Measurements from ENCODE around the gene MRPS34. TPM values are rescaled to one million over a fixed set of nuclear protein-coding genes. Genes with fewer than 3 reads are reported as not detected.

MRPS34 gene
- 34.4 TPM for total RNA-seq

DNA sequence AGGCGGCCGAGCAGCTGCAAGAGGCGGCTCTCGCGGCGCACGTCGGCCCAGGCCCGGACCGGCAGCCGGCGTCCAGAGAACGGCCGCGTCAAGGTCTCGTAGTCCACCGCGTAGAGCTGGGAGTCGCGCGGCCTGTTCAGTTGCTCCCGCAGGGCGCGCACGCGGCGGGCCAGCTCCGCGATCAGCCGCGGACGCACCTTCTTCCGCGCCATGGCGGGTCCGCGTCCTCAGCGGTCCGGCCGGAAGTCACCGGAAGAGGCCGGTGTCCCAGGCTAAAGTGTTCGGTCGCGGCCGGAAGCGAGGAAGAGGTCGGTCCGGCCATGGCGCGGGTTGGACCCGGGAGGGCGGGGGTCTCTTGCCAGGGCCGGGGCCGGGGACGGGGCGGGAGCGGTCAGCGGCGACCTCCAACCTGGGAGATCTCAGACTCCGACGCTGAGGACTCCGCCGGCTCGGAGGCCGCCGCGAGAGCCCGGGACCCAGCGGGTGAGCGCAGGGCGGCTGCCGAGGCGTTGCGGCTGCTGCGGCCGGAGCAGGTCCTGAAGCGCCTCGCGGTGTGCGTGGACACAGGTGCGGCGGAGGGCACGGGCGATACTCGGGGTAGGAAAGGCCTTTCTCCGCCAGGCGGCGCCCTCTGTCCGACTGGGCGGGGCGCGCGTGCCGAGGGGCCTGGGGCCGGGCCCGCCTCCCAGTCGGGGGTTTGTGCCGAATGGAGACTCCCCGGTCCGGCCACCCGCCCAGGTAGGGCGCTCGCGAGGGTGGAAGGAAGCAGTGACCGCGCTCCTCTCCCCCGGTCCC is at the start of gene MRPS34:
TSS of gene MRPS34 (minus strand) at position 227 of the 795 bp plus-strand sequence. CDS start at position 212, 15 bp downstream.

DNA sequence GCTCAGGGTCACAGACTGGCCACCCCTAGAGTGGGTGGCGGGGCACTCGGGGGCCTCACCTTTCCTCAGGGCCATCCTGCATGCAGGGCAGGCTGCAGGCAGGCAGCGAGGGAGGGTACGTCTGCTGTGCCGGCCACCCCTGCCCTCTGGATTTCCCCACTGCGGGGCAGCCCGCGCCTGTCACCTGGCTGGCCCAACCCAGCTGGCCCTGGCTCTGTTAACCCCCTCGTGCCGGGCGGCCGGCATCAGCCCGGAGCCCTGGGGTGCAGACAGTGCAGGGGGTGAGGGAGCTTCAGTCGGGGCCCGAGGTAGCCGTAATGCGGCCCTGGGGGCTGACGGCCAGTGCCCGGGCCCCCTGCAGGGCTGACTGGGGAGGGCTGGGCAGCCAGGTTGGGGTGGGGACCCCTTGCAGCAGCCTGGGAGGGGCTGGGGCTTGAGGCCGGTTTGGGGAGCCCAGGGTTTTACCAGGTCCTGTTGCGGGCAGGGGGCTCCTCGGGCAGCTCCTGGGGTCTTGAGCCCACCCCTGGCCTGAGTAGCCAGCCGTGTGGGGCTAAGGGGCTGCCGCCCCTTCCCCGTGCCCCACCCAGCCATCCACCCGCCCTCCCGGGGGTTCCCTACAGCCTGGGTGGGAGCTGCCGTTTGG is 20.8 kb upstream of the MRPS34 start, which contains the start of gene IGFALS:
TSS of gene IGFALS (minus strand) at position 128 of the 643 bp plus-strand sequence. CDS start at position 75, 53 bp downstream.

DNA sequence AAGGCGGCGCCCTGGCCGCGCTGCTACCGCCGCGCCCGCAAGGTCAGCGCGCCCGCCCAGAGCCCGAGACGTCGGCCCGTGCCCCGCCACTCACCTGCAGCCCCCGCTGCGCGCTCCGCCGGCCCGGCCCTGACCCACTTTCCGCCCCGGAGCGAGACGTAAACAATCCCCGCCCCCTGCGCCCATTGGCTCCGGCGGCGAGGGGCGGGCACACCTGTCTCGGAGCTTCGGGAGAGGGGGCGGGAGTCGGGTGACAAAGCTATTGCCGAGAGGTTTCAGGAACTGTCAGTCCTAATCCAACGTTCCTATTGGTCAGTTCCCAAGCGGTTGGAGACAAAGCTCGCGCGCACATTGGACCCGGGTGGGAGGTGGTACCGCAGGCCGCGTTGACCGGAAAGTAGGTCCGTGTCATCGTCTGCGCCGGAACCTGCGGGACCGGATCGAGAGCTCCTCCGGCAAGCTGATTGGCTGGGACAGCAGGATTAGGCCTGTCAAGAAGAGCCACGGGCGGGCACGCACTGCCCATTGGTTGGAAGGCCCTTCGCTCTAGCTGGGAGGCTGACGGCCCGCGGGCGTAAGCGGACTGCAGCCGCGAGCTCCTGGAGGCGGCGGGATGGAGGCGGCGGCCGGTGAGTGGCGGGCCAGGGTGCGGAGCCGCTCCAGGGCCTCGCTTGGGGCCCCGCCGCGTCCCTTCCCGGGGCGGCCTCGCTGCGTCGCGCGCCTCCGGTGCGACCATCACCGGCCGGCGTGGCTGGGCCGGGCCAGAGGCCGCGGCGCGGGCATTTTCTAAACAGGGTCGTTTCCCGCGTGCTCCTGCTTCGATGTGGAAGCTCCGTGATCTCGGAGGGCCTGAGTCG is 9.7 kb upstream of the MRPS34 start, which contains the start of the genes NUBP2 and SPSB3:
TSS of gene NUBP2 (plus strand) at position 553 of the 857 bp plus-strand sequence. CDS start at position 614, 61 bp downstream.
TSS of gene SPSB3 (minus strand) at position 164 of the 857 bp plus-strand sequence. CDS start 1,088 bp downstream, outside the sequence.

DNA sequence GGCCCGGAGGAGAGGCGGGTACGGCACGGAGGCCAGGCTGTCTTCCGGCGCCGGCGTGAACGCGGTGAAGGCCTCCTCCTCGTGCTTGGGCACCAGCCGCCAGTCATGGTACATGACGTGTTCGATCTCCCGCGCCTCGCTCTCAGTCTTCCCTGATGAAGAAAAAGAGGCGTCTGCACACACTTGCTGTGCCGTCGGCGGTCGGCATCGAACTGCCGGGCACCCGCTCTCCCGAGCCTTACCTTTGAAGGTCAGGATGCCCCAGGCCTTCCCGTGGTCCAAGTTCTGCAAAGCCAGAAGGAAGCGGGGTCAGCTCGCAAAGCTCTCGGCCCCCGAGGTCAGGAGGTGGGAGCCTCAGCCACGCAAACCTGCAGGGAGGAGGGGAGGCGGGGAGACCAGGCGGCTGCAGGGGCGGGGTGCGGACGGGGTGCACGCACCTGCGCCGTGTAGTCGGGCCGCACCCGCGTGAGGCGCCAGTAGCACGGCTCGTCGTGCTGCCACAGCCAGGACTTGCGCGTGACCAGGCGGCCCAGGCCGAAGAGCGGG is 499 bp downstream of the MRPS34 start, which contains the start of gene EME2:
TSS of gene EME2 (plus strand) at position 449 of the 546 bp plus-strand sequence. CDS start 418 bp downstream, outside the sequence.

DNA sequence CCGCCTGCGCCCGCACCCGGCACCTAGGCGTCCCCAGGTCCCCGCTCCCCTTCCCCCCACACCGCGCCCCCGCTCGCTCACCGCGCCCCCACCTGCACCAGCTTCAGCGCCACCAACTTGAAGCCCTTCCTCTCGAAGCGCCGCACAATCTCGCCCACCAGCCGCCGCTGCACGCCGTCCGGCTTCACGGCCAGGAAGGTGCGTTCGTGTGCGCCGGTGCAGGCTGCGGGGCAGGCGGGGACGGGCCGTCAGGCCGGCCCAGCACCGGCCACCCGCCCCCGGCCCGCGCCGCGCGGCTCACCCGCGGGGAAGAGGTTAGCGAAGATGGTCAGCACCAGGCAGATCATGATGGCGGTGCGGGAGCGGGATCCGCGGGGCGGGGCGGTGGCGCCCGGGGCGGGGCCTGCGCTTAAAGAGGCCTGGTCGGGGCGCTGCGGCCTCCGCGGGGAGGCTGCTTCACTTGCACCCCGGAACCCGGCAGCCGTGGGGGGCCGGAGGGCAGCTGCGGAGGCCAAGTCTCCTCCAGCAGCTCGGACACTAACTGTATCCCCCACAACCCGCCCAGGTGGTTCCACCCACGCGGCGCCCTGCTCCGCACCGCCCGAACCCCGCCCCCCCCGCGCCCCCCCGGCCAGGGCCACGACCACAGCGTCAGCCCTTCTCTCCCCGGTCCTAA is 1.6 kb downstream of the MRPS34 start, which contains the start of gene NME3:
TSS of gene NME3 (minus strand) at position 356 of the 676 bp plus-strand sequence. CDS start at position 347, 9 bp downstream.

Small RNAs within 50 kb of the gene (small RNA-seq; reads per million reads assigned to genes)
- 0.15 reads per million for gene MIR3177

Other genes with a start within 250 kb of the MRPS34 start
- gene TMEM204, start 239.5 kb downstream of the MRPS34 start, total RNA-seq: 3.2 TPM
- 42.7 TPM for gene IFT140, start 161.1 kb downstream of the MRPS34 start, total RNA-seq
- 10.1 TPM for gene CRAMP1, start 160.8 kb downstream of the MRPS34 start, total RNA-seq
- gene JPT2, start 94.9 kb downstream of the MRPS34 start, total RNA-seq: 35.1 TPM
- 85.8 TPM for gene MAPK8IP3, start 66.9 kb downstream of the MRPS34 start, total RNA-seq
- 23.8 TPM for gene NME3, start 1.6 kb downstream of the MRPS34 start, total RNA-seq
- 12.0 TPM for gene EME2, start 324 bp downstream of the MRPS34 start, total RNA-seq
- gene SPSB3, start 9.4 kb upstream of the MRPS34 start, total RNA-seq: 44.5 TPM
- gene NUBP2, start 9.8 kb upstream of the MRPS34 start, total RNA-seq: 36.2 TPM
- not detected for gene IGFALS, start 20.6 kb upstream of the MRPS34 start, total RNA-seq
- gene HAGH, start 53.7 kb upstream of the MRPS34 start, total RNA-seq: 67.4 TPM
- 44.3 TPM for gene FAHD1, start 54.1 kb upstream of the MRPS34 start, total RNA-seq
- gene MEIOB, start 99.0 kb upstream of the MRPS34 start, total RNA-seq: 1.8 TPM
- not detected for gene HS3ST6, start 145.3 kb upstream of the MRPS34 start, total RNA-seq
- 6.7 TPM for gene MSRB1, start 170.1 kb upstream of the MRPS34 start, total RNA-seq
- gene RPL3L, start 181.6 kb upstream of the MRPS34 start, total RNA-seq: not detected
- gene NDUFB10, start 186.4 kb upstream of the MRPS34 start, total RNA-seq: 93.0 TPM
- gene RPS2, start 191.7 kb upstream of the MRPS34 start, total RNA-seq: 1,359 TPM
- gene RNF151, start 193.7 kb upstream of the MRPS34 start, total RNA-seq: not detected
- 13.1 TPM for gene TBL3, start 198.9 kb upstream of the MRPS34 start, total RNA-seq
- 1.2 TPM for gene NOXO1, start 208.3 kb upstream of the MRPS34 start, total RNA-seq
- gene GFER, start 211.1 kb upstream of the MRPS34 start, total RNA-seq: 14.1 TPM
- gene SYNGR3, start 216.8 kb upstream of the MRPS34 start, total RNA-seq: 112 TPM
- gene ZNF598, start 236.7 kb upstream of the MRPS34 start, total RNA-seq: 7.8 TPM
- gene NPW, start 246.7 kb upstream of the MRPS34 start, total RNA-seq: not detected

Measured in diencephalon (tissue), 1 donor.